Esophagus muscularis mucosa (tissue), 4 donors: ENCODE data around the gene PLD3. TPM values are rescaled to one million over a fixed set of nuclear protein-coding genes. Genes with fewer than 3 reads are reported as not detected.

Experiments
- DNase-seq: peaks from one replicate; pipeline ENCODE4 v3.0.0-alpha.2; 2017; ENCODE audit errors: extremely low spot score
- H3K27ac ChIP-seq, 4 donors: fragments of 200-600 bp; sonication (generic); replicated peaks in 1 of 4; 1 replicate in 3 of 4; 2 replicates in 1 of 4; pipeline ENCODE4 v1.5.1; 2016 to 2019; ENCODE audit warnings: mild to moderate bottlenecking in 1 of 4
- H3K27me3 ChIP-seq, 4 donors: fragments of 200-600 bp; sonication (generic); one replicate each; pipeline versions ENCODE4 v1.5.1 to v1.6.0; 2016 to 2019
- H3K36me3 ChIP-seq, 4 donors: fragments of 200-600 bp; sonication (generic); one replicate each; pipeline ENCODE4 v1.5.1; 2016 to 2019
- H3K4me1 ChIP-seq, 4 donors: fragments of 200-600 bp; sonication (generic); one replicate each; pipeline ENCODE4 v1.5.1; 2016 to 2019
- H3K4me3 ChIP-seq, 4 donors: fragments of 200-600 bp; sonication (generic); 1 replicate in 2 of 4; 2 replicates in 2 of 4; pipeline ENCODE4 v1.5.1; 2016 to 2019; ENCODE audit warnings: mild to moderate bottlenecking in 4 of 4, moderate library complexity in 1 of 4
- H3K9me3 ChIP-seq, 4 donors: fragments of 200-600 bp; sonication (generic); 1 replicate in 3 of 4; 2 replicates in 1 of 4; pipeline ENCODE4 v1.5.1; 2016 to 2019
- EP300 ChIP-seq: sonication (generic); formaldehyde crosslinking; IDR thresholded peaks from one replicate; pipeline ENCODE4 v1.6.1; 2017; ENCODE audit warnings: antibody characterized with exemption
- POLR2A ChIP-seq: fragments of 450-650 bp; IDR thresholded peaks from one replicate; pipeline ENCODE4 v1.6.1; 2017; ENCODE audit warnings: antibody characterized with exemption, moderate library complexity, mild to moderate bottlenecking, low read depth
- POLR2AphosphoS5 ChIP-seq, 2 donors: sonication (generic); formaldehyde crosslinking; IDR thresholded peaks; one replicate each; pipeline ENCODE4 v1.6.1; 2017; ENCODE audit warnings: antibody characterized with exemption in 2 of 2
- WGBS: methylation state at CpG from one replicate; pipeline ENCODE4 v1.1.5; 2018; 5-methylcytosine and 5-hydroxymethylcytosine counted together
- intact Hi-C: fragments of 100-400 bp; cut with DNase I; formaldehyde crosslinking; loops from one replicate; pipeline ENCODE4 v1.15.1; 2023
- total RNA-seq, 4 donors: library from RNA; depleted of rRNA; stranded (reverse); fragments of >200 nt; gene quantifications; one replicate each; pipeline versions ENCODE4 v1.1.0 to v1.2.1, GENCODE V29; 2016
- TF ChIP-seq, protein P1 (sequence below), 3 experiments: fragments of 200-600 bp in 2 of 3; fragments of 450-650 bp in 1 of 3; sonication (generic) in 2 of 3; IDR thresholded peaks; one replicate each; pipeline ENCODE4 v1.5.1; 2017 to 2019; ENCODE audit warnings: antibody characterized with exemption in 3 of 3, mild to moderate bottlenecking in 2 of 3, moderate library complexity in 1 of 3

Gene PLD3
- total RNA-seq, 4 donors from 2014 or later = 206 to 280 (median 223) TPM

DNA sequence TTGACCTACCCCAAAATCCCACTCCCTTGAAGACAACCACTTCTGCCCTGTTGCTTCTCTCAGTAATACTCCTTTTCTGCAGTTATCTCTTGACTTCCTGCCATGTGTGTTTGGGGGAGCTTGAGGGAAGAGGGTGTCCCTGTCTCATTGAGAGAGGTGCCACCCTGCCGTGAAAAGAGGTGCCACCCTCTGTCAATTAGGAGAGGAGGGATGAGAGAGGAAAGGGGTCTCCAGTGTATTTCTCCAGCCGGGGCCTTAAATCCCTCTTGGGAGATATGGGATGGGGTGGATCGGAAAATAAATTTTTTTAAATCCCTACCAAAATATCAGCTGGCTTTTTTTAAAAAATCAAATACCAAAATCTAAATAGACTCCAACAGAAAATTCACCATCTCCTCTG lies 16.5 kb downstream of the PLD3 start:
- H3K9me3 ChIP-seq = no peaks in the 10 kb centered on the region
- peak overlapping the region in 3 of 4 donors; percentile 43 to 51 (median 50) for H3K4me3 ChIP-seq
- H3K4me1 ChIP-seq = peaks cover 5 to 27% (median 23%) of the 10 kb centered on the region in 4 donors
- 68% methylated on average over 3 of the region's 3 CpGs for WGBS
- H3K27me3 ChIP-seq = no peaks in the 10 kb centered on the region
- intact Hi-C loops = no loop called here
- H3K36me3 ChIP-seq = peaks cover 7 to 43% (median 36%) of the 10 kb centered on the region in 4 donors
- DNase-seq = no peak
- peak overlapping the region in 1 of 4 donors; percentile 56 for H3K27ac ChIP-seq
- TF ChIP-seq POLR2A = no peak
- no peak for TF ChIP-seq EP300
- TF ChIP-seq, protein P1, sequence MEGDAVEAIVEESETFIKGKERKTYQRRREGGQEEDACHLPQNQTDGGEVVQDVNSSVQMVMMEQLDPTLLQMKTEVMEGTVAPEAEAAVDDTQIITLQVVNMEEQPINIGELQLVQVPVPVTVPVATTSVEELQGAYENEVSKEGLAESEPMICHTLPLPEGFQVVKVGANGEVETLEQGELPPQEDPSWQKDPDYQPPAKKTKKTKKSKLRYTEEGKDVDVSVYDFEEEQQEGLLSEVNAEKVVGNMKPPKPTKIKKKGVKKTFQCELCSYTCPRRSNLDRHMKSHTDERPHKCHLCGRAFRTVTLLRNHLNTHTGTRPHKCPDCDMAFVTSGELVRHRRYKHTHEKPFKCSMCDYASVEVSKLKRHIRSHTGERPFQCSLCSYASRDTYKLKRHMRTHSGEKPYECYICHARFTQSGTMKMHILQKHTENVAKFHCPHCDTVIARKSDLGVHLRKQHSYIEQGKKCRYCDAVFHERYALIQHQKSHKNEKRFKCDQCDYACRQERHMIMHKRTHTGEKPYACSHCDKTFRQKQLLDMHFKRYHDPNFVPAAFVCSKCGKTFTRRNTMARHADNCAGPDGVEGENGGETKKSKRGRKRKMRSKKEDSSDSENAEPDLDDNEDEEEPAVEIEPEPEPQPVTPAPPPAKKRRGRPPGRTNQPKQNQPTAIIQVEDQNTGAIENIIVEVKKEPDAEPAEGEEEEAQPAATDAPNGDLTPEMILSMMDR (IDR thresholded peaks at IDR 0.05) = no peak
- TF ChIP-seq POLR2AphosphoS5 (IDR thresholded peaks at IDR 0.05) = no peak

DNA sequence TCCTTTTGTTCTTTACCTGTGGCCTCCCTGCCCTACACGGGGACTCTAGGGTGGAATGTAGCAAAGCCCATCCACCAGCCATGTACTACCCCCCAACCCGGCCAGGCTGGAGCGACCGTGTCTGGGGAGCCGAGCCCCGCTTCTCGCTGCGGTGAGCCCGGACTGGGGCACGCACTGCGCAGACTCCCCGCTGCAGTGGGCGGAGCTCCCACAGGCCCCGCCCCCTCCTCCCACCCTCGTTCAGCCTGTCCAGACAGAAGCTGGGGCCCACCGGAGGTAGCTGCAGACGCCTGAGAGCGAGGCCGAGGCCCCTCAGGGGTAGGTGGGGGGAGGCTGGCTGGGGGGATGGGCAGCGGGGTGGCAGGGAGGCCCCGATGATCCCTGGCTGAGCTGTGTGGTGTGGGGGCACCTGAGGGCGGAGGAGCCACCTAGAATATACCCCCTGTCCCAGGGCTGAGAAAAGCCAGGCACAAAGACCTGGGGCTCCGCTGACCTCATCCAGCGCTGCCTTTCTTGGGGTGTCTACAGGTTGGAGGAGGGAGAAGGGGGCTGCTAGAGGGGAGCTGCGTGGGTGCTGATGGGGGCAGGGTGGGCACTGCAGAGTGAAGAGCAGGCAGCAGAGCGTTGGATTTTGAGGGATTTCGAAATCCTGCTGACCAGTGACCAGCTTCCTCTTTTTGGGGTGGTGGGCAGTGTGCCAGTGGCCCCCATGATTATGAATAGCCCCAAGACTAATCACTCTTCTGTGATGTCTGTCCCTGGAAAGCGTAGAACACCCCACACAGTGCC lies 17.3 kb downstream of the PLD3 start:
- WGBS = 36% methylated on average over 7 of the region's 28 CpGs
- Histone ChIP-seq H3K4me3 (peak overlapping the region; percentile 43 to 58 (median 50)), H3K9me3 (no peaks in the 10 kb centered on the region), H3K27ac (peak overlapping the region; percentile 32 to 60 (median 54)), H3K27me3 (no peaks in the 10 kb centered on the region), H3K4me1 (peaks cover 5 to 27% (median 23%) of the 10 kb centered on the region in 4 donors), H3K36me3 (peaks cover 7 to 50% (median 44%) of the 10 kb centered on the region in 4 donors)
- intact Hi-C loops = no loop called here
- no peak for TF ChIP-seq EP300
- TF ChIP-seq POLR2AphosphoS5 (IDR thresholded peaks at IDR 0.05) = peak; percentile 44 to 50
- no peak for DNase-seq

DNA sequence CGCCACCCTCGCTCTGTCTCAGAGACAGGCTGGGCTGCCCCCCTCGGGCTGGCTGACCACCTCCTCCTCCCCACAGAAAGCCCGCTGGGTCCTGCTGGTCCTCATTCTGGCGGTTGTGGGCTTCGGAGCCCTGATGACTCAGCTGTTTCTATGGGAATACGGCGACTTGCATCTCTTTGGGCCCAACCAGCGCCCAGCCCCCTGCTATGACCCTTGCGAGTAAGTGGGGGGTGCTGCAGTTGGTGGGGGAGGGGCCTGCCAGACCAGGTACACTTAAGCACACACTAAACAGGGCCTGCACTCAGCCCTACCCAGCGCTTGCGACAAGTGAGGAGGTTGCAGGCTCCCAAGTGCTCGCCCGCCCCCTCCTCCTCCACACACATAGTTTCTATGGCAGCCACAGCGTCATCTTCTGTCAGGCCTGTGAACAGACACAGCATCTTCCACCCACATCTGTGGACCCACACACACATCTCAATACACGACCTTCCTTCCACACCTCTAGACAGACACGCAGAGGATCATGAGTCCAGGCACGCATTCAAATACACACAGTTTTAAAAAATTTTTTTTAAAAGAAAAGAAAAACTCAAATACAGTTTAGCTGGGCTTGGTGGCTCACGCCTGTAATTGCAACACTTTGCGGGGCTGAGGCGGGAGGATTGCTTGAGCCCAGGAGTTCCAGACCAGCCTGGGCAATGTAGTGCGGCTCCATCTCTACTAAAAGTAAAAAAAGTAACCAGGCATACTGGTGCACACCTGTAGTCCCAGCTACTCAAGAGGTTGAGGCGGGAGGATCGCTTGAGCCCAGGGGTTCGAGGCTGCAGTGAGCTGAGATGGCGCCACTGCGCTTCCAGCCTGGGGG lies 18.4 kb downstream of the PLD3 start:
- Histone ChIP-seq H3K27ac (no peak overlapping the region), H3K4me3 (peak overlapping the region in 2 of 4 donors; percentile 50 to 58), H3K9me3 (no peaks in the 10 kb centered on the region), H3K4me1 (peaks cover 5 to 24% (median 23%) of the 10 kb centered on the region in 4 donors), H3K36me3 (peaks cover 7 to 58% (median 55%) of the 10 kb centered on the region in 4 donors), H3K27me3 (no peaks in the 10 kb centered on the region)
- no peak for DNase-seq
- WGBS = 79% methylated on average over 21 of the region's 27 CpGs
- TF ChIP-seq POLR2AphosphoS5 (IDR thresholded peaks at IDR 0.05) (no peak), POLR2A (no peak), EP300 (no peak)
- TF ChIP-seq, protein P1 (IDR thresholded peaks at IDR 0.05) = no peak
- intact Hi-C loops = no loop called here

GRCh38 chr19:40367577-40368434 lies 19.3 kb downstream of the PLD3 start:
- peaks cover 10 to 66% (median 63%) of the 10 kb centered on the region in 4 donors for H3K36me3 ChIP-seq
- TF ChIP-seq, protein P1 (IDR thresholded peaks at IDR 0.05) = no peak
- no peak for TF ChIP-seq POLR2A
- TF ChIP-seq EP300 = no peak
- TF ChIP-seq POLR2AphosphoS5 (IDR thresholded peaks at IDR 0.05) = no peak

More at GRCh38 chr19:40367577-40368434, 19.3 kb downstream of the PLD3 start:
- no peak overlapping the region for H3K4me3 ChIP-seq
- H3K27ac ChIP-seq = no peak overlapping the region
- intact Hi-C loops = no loop called here
- peaks cover 5 to 24% (median 23%) of the 10 kb centered on the region in 4 donors for H3K4me1 ChIP-seq
- DNase-seq = no peak
- H3K27me3 ChIP-seq = no peaks in the 10 kb centered on the region
- no peaks in the 10 kb centered on the region for H3K9me3 ChIP-seq
- 88% methylated on average over 13 of the region's 16 CpGs for WGBS
